HL-60 (cell line): ENCODE results near the gene ACP4.

Experiments used
- DNase-seq, 2 experiments: peaks; one replicate each; pipeline ENCODE4 v3.0.0-alpha.2; 2010 to 2020; ENCODE audit warnings: low read depth in 1 of 2, low spot score in 1 of 2
- H3K27ac ChIP-seq: fragments of 250-450 bp; sonication (Bioruptor Pico); replicated peaks from 2 replicates; pipeline ENCODE4 v1.5.1; 2020; ENCODE audit warnings: mild to moderate bottlenecking, moderate library complexity
- H3K27me3 ChIP-seq: fragments of 250-450 bp; sonication (Bioruptor Pico); 2 replicates; pipeline ENCODE4 v1.5.1; 2021; ENCODE audit warnings: mild to moderate bottlenecking, moderate library complexity; ENCODE audit not compliant: insufficient read depth, poor library complexity, severe bottlenecking
- H3K4me3 ChIP-seq: replicated peaks from 2 replicates; pipeline ENCODE4 v1.5.1; 2011; ENCODE audit warnings: mild to moderate bottlenecking, control low read depth, low read length; ENCODE audit not compliant: insufficient read depth
- CTCF ChIP-seq: IDR thresholded peaks from one replicate; pipeline ENCODE4 v1.5.1; 2011; ENCODE audit warnings: low read length, control low read depth, inconsistent platforms; ENCODE audit not compliant: insufficient read depth
- GABPA ChIP-seq: IDR thresholded peaks from 2 replicates; pipeline ENCODE4 v1.6.1; 2012; ENCODE audit warnings: low read depth
- POLR2AphosphoS5 ChIP-seq: IDR thresholded peaks from 2 replicates; pipeline ENCODE4 v1.6.1; 2012; ENCODE audit warnings: low read depth
- REST ChIP-seq: IDR thresholded peaks from 2 replicates; pipeline ENCODE4 v1.6.1; 2012; ENCODE audit warnings: low read depth; ENCODE audit not compliant: insufficient replicate concordance
- SPI1 ChIP-seq: IDR thresholded peaks from 2 replicates; pipeline ENCODE4 v1.6.1; 2012; ENCODE audit warnings: low read depth, mild to moderate bottlenecking, borderline replicate concordance

Gene ACP4

GRCh38 chr19:50835785-50836542 lies 45.7 kb downstream of the ACP4 start:
- H3K27me3 ChIP-seq, result peaks cover 19% of the 10 kb centered on the region
- H3K4me3 ChIP-seq, result peak overlapping the region; percentile 58
- DNase-seq, result peak; percentile 29 to 54
- TF ChIP-seq GABPA (no peak), POLR2AphosphoS5 (no peak), REST (no peak), CTCF (no peak), SPI1 (no peak)
- no peak overlapping the region for H3K27ac ChIP-seq

- DNase-seq, result no peak
- Histone ChIP-seq H3K4me3 (no peak overlapping the region), H3K27ac (no peak overlapping the region), H3K27me3 (peaks cover 19% of the 10 kb centered on the region)
- TF ChIP-seq CTCF (no peak), REST (no peak), GABPA (no peak), POLR2AphosphoS5 (no peak), SPI1 (no peak)
These were observed 46.5 kb downstream of the ACP4 start for GRCh38 chr19:50836543-50837195.

GRCh38 chr19:50837300-50837699 lies 47.1 kb downstream of the ACP4 start:
- TF ChIP-seq REST, result no peak
- no peak for TF ChIP-seq SPI1
- no peak for TF ChIP-seq GABPA
- no peak for TF ChIP-seq POLR2AphosphoS5
- TF ChIP-seq CTCF, result no peak
- Histone ChIP-seq H3K27me3 (peaks cover 19% of the 10 kb centered on the region), H3K27ac (no peak overlapping the region), H3K4me3 (no peak overlapping the region)
- DNase-seq, result no peak
